ENCODE measurements around the gene PIGS.

PIGS gene

GRCh38 chr17:28521311-28522085 lies 49.8 kb downstream of the PIGS start:
- no peak for DNase-seq (ENCODE audit: low read depth)
- no peak for TF ChIP-seq CTCF (conservative IDR thresholded peaks at IDR 0.05; ENCODE audit: control insufficient read depth, insufficient read depth, low read depth, low read length)
- no peak overlapping the region for H3K4me3 ChIP-seq (ENCODE audit: control insufficient read depth, low read depth, low read length)

- TF ChIP-seq CTCF (conservative IDR thresholded peaks at IDR 0.05; ENCODE audit: control insufficient read depth, insufficient read depth, low read depth, low read length): no peak
- H3K4me3 ChIP-seq (ENCODE audit: control insufficient read depth, low read depth, low read length): no peak overlapping the region
- no peak for DNase-seq (ENCODE audit: low read depth)
These were observed 50.6 kb downstream of the PIGS start for GRCh38 chr17:28520687-28521086.

- no peak for TF ChIP-seq CTCF (conservative IDR thresholded peaks at IDR 0.05; ENCODE audit: control insufficient read depth, insufficient read depth, low read depth, low read length)
These were observed 52.1 kb downstream of the PIGS start for GRCh38 chr17:28519236-28519635.

GRCh38 chr17:28518578-28518977 lies 52.7 kb downstream of the PIGS start:
- H3K4me3 ChIP-seq (ENCODE audit: control insufficient read depth, low read depth, low read length): no peak overlapping the region
- DNase-seq (ENCODE audit: low read depth): no peak
- TF ChIP-seq CTCF (conservative IDR thresholded peaks at IDR 0.05; ENCODE audit: control insufficient read depth, insufficient read depth, low read depth, low read length): no peak

More at GRCh38 chr17:28519236-28519635, 52.1 kb downstream of the PIGS start:
- no peak overlapping the region for H3K4me3 ChIP-seq (ENCODE audit: control insufficient read depth, low read depth, low read length)
- DNase-seq (ENCODE audit: low read depth): no peak

GRCh38 chr17:28518132-28518531 lies 53.2 kb downstream of the PIGS start:
- DNase-seq (ENCODE audit: low read depth): no peak
- no peak overlapping the region for H3K4me3 ChIP-seq (ENCODE audit: control insufficient read depth, low read depth, low read length)
- TF ChIP-seq CTCF (conservative IDR thresholded peaks at IDR 0.05; ENCODE audit: control insufficient read depth, insufficient read depth, low read depth, low read length): no peak

GRCh38 chr17:28515518-28515917 lies 55.8 kb downstream of the PIGS start:
- no peak for TF ChIP-seq CTCF (conservative IDR thresholded peaks at IDR 0.05; ENCODE audit: control insufficient read depth, insufficient read depth, low read depth, low read length)
- H3K4me3 ChIP-seq (ENCODE audit: control insufficient read depth, low read depth, low read length): no peak overlapping the region
- no peak for DNase-seq (ENCODE audit: low read depth)

Data from fibroblast of mammary gland (primary cell).